Smooth muscle cell (in vitro differentiated cells): Measurements from ENCODE around the gene NFAM1. TPM values are rescaled to one million over a fixed set of nuclear protein-coding genes. Genes with fewer than 3 reads are reported as not detected.

ENCODE experiments used
- DNase-seq: peaks from one replicate; lab custom pipeline; 2025; ENCODE audit not compliant: unreplicated experiment; lab: John Stamatoyannopoulos, UW
- H2AFZ ChIP-seq: fragments of 200-600 bp; sonication (generic); 2 replicates; pipeline ENCODE4 v1.6.0; 2016; ENCODE audit warnings: antibody characterized with exemption, low read depth, mild to moderate bottlenecking
- H3F3A ChIP-seq: fragments of 200-600 bp; sonication (generic); 2 replicates; pipeline ENCODE4 v1.6.0; 2017; ENCODE audit warnings: antibody characterized with exemption, low read depth
- H3K27ac ChIP-seq: fragments of 200-600 bp; sonication (generic); 2 replicates; pipeline ENCODE4 v1.5.1; 2016; ENCODE audit warnings: low read depth, mild to moderate bottlenecking
- H3K27me3 ChIP-seq: fragments of 200-600 bp; sonication (generic); 2 replicates; pipeline ENCODE4 v1.6.1; 2016; ENCODE audit warnings: low read depth, mild to moderate bottlenecking
- H3K36me3 ChIP-seq: fragments of 200-600 bp; sonication (generic); 2 replicates; pipeline ENCODE4 v1.5.1; 2016; ENCODE audit warnings: low read depth
- H3K4me1 ChIP-seq: fragments of 200-600 bp; sonication (generic); 2 replicates; pipeline ENCODE4 v1.5.1; 2016; ENCODE audit warnings: low read depth
- H3K4me2 ChIP-seq: fragments of 200-600 bp; sonication (generic); 2 replicates; pipeline ENCODE4 v1.6.0; 2016; ENCODE audit warnings: mild to moderate bottlenecking
- H3K4me3 ChIP-seq: fragments of 200-600 bp; sonication (generic); 2 replicates; pipeline ENCODE4 v1.5.1; 2016; ENCODE audit warnings: mild to moderate bottlenecking
- H3K79me2 ChIP-seq: fragments of 200-600 bp; sonication (generic); 2 replicates; pipeline ENCODE4 v1.6.0; 2016; ENCODE audit warnings: low read depth, mild to moderate bottlenecking
- H3K9ac ChIP-seq: fragments of 200-600 bp; sonication (generic); 2 replicates; pipeline ENCODE4 v1.6.0; 2016; ENCODE audit warnings: low read depth
- H3K9me3 ChIP-seq: fragments of 200-600 bp; sonication (generic); replicated peaks from 2 replicates; pipeline ENCODE4 v1.5.1; 2016; ENCODE audit warnings: low read depth
- H4K20me1 ChIP-seq: fragments of 200-600 bp; sonication (generic); 2 replicates; pipeline ENCODE4 v1.6.0; 2016; ENCODE audit warnings: low read depth
- CTCF ChIP-seq: fragments of 200-600 bp; sonication (generic); IDR thresholded peaks from 2 replicates; pipeline ENCODE4 v1.5.1; 2017; ENCODE audit warnings: borderline replicate concordance, mild to moderate bottlenecking, antibody characterized with exemption; ENCODE audit not compliant: insufficient read depth, poor library complexity, severe bottlenecking
- WGBS: methylation state at CpG from one replicate; pipeline ENCODE4 v1.1.7; 2016; ENCODE audit warnings: low lambda C conversion rate; 5-methylcytosine and 5-hydroxymethylcytosine counted together
- polyA plus RNA-seq: library from polyadenylated mRNA; unstranded; fragments of >200 nt; fragmentation: Nextera tagmentation; extraction: Ambion mirVana; gene quantifications from 2 replicates; pipeline ENCODE4 v1.2.1, GENCODE V29; 2016
- total RNA-seq: library from RNA; depleted of rRNA; stranded (reverse); fragments of >200 nt; gene quantifications from 2 replicates; pipeline ENCODE4 v1.2.3, GENCODE V29; 2014

NFAM1 gene
- total and polyA plus RNA-seq, 2 experiments from 2014 or later = not detected

- Histone ChIP-seq H3K9me3 (no peaks in the 10 kb centered on the region), H4K20me1 (no peaks in the 10 kb centered on the region), H3K4me2 (peak overlapping the region; percentile 87), H3F3A (peaks cover 14% of the 10 kb centered on the region), H3K27me3 (peaks cover 18% of the 10 kb centered on the region), H3K79me2 (no peaks in the 10 kb centered on the region), H3K27ac (no peak overlapping the region), H3K4me1 (peaks cover 27% of the 10 kb centered on the region), H2AFZ (peak overlapping the region; percentile 79), H3K4me3 (peak overlapping the region; percentile 78), H3K36me3 (no peaks in the 10 kb centered on the region), H3K9ac (no peak overlapping the region)
- no peak for TF ChIP-seq CTCF
- 11% methylated on average over 35 of the region's 42 CpGs for WGBS
- DNase-seq = peak; percentile 69
Measured at GRCh38 chr22:42369250-42370041, 62.8 kb downstream of the NFAM1 start.

- DNase-seq = no peak
- WGBS = 1% methylated on average over 71 of the region's 86 CpGs
- Histone ChIP-seq H3K4me2 (peak overlapping the region; percentile 87), H3K4me3 (peak overlapping the region; percentile 78), H3K4me1 (peaks cover 35% of the 10 kb centered on the region), H3K27me3 (peaks cover 18% of the 10 kb centered on the region), H3K27ac (no peak overlapping the region), H2AFZ (peak overlapping the region; percentile 88), H3F3A (peaks cover 17% of the 10 kb centered on the region), H3K36me3 (no peaks in the 10 kb centered on the region), H3K9me3 (no peaks in the 10 kb centered on the region), H3K79me2 (no peaks in the 10 kb centered on the region), H4K20me1 (no peaks in the 10 kb centered on the region), H3K9ac (no peak overlapping the region)
- no peak for TF ChIP-seq CTCF
Measured at GRCh38 chr22:42368379-42369249, 63.6 kb downstream of the NFAM1 start.

GRCh38 chr22:42367980-42368378 lies 64.2 kb downstream of the NFAM1 start:
- DNase-seq = no peak
- H3K4me2 ChIP-seq = peak overlapping the region; percentile 87
- H2AFZ ChIP-seq = no peak overlapping the region
- no peak overlapping the region for H3K27ac ChIP-seq
- H3K36me3 ChIP-seq = no peaks in the 10 kb centered on the region
- WGBS = 7% methylated on average over 10 of the region's 11 CpGs
- H3K9ac ChIP-seq = no peak overlapping the region
- H3K4me1 ChIP-seq = peaks cover 35% of the 10 kb centered on the region
- no peaks in the 10 kb centered on the region for H4K20me1 ChIP-seq
- H3K9me3 ChIP-seq = no peaks in the 10 kb centered on the region
- no peak for TF ChIP-seq CTCF
- H3K79me2 ChIP-seq = no peaks in the 10 kb centered on the region
- peaks cover 17% of the 10 kb centered on the region for H3F3A ChIP-seq
- peak overlapping the region; percentile 78 for H3K4me3 ChIP-seq
- peaks cover 18% of the 10 kb centered on the region for H3K27me3 ChIP-seq
